GM12873 (cell line): ENCODE measurements around the gene PACSIN2.

Source experiments
- TF ChIP-seq, protein P1 (sequence below): IDR thresholded peaks from 2 replicates; pipeline ENCODE4 v1.5.1; 2012; ENCODE audit warnings: low read depth, mild to moderate bottlenecking, moderate library complexity, low read length, control low read depth; ENCODE audit not compliant: insufficient read depth; ENCODE audit errors: missing control alignments

PACSIN2 gene

DNA sequence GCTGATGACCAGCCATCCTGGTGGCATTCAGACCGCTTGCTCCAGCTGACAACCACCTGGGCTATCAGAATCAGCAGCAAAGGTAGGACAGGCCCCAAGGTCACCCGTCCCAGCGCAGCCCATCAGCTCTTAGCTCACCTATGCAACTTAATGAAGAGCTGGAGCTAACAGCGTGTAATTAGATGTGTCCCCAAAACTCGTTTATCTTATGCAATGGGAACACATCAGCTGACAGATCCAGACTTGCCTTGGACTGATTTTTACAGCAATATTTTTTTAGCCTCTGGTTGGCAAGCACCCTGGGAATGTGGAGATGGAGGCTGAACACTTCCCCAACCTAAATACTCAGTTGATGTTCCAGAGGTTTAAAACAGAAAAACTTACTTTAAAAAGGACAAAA lies 76.0 kb downstream of the PACSIN2 start:
- TF ChIP-seq, protein P1, sequence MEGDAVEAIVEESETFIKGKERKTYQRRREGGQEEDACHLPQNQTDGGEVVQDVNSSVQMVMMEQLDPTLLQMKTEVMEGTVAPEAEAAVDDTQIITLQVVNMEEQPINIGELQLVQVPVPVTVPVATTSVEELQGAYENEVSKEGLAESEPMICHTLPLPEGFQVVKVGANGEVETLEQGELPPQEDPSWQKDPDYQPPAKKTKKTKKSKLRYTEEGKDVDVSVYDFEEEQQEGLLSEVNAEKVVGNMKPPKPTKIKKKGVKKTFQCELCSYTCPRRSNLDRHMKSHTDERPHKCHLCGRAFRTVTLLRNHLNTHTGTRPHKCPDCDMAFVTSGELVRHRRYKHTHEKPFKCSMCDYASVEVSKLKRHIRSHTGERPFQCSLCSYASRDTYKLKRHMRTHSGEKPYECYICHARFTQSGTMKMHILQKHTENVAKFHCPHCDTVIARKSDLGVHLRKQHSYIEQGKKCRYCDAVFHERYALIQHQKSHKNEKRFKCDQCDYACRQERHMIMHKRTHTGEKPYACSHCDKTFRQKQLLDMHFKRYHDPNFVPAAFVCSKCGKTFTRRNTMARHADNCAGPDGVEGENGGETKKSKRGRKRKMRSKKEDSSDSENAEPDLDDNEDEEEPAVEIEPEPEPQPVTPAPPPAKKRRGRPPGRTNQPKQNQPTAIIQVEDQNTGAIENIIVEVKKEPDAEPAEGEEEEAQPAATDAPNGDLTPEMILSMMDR = no peak

DNA sequence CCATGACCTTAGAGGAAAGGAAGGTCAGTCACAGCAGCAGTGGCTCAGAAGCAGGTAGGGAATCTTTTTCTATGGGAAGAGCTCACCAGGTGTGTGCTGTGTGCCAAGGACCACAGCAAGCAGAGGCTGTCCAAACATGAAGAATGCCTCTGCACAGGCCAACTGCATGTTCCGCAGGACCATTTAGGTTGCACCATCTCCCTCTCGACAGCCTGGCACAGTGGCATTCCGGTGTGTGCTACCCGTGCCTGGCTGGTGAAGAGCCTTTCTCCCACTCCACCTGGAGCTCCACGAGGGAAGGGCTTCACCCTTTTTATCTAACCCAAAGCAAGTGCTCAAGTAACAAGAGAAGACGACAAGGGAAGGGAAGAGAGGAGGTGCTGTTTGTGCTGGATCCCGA lies 76.5 kb downstream of the PACSIN2 start:
- TF ChIP-seq, protein P1 = no peak

DNA sequence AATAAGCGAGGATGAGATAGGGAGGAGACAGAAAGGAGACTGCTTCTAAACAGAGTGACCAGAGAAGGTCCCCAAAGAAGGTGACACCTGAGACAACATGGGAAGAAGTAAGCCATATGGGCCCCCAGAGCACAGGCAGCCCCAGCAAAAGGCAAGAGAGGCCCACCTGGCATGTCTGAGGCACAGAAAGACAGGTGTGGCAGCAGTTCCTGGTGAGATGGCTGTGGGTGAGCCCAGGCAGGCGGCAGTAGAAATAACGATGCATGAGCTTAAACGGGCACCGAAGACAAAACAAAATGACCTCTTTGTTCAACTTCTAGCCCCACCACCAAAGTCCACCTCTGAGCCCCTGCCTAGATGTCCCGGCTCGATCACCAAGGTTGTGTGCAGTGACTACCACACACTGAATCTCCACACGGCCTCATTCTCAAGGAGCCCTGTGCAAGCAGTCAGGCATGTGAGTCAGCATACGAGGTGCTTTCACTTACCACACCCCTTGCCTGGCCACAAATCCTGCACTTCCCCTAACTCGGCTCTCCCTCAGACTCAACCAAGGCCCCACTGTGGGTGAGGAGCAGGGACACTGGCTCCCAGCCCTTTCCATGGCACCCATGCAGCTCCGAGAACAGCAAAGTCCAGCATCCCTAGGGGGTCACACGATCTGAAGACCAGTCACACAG lies 77.6 kb downstream of the PACSIN2 start:
- TF ChIP-seq, protein P1 = no peak

DNA sequence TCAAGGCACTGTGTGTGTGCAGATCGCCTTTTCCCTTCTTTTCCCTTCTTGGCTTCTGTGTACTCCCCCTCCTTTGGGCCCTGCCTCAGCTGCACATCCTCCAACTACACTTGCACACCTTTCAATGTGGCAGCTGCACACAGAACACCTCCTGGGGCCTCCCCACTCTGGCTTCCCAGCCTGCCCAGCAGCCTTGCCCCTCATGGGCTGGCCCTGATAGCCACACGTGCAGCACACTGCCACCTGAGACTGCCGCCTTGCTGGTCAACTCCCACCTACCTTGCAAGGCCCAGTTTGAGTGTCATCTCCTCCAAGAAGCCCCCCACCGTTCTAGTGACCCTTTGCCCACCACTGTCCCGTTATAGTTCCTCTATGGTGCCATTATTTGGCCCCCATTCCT lies 80.6 kb downstream of the PACSIN2 start:
- TF ChIP-seq, protein P1 = no peak

DNA sequence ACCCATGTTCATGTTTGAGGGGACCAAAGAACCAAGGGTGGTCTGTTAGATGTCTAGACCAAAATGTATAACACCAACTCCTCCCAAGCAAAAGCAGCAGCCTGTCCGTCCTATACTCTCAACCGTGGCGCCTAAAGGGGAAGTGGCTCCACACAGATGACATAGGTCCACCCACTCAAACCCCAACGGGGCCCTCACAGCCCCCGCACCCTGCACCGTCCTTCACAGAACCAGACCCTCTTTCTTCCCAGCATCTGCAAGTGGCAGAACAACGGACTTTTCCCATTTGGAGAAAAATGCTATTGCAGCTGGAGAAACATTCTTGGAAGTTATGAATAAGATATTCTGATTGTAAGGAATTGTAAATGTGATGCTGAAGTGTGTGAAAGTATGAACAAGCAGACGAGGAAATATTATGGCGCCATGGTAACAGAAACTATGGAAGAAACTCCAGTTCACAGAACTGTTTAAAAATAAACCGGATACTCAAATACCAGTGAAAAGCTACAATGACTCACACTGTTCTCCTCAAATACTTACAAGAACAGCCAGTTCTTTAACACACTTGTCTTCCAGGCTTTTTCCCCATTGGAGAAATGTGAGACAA lies 81.4 kb downstream of the PACSIN2 start:
- TF ChIP-seq, protein P1 = no peak

DNA sequence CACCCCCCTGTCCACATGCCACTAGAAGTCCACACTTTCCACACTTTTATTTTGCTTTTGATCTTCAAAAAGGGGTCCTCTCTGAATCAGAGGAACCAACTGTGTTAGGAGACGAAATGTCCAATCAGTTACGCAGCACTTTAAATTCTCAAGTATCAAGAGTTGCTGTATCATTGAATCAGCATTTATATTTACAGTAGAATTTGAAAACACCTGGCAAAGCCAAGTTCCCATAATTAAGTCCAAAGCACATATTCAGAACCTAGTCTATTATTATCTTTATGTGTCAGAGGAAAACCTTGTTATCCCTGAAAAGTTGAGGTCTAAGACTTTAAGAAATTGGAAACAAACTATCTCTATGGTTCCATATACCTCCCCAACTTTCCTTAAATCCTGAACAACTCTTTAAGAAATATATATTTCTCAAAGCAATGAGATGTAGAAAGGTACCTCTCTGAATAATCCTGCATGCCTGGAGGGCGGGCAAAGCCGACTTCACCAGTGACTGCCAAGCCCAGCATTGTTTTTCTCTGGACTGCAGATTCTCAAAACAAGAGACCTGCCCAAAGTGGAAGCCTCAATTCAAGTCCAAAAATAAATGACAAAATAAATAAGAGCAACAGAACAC lies 82.0 kb downstream of the PACSIN2 start:
- TF ChIP-seq, protein P1 = no peak

DNA sequence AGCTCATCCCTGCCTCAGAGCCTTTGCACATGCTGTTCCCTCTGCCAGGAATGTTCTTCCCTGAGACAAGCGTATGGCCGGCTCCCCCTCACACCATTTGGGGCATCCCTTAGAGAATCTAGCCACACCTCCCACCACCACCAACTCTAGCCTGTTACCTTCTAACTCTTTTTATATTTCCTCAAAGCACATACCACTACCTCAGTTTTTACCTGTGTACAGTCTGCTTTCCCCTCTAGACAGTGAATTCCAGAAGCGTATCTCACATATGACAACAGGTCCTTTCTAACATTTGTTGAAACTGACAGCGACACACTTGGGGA lies 82.8 kb downstream of the PACSIN2 start:
- TF ChIP-seq, protein P1 = no peak
